ENCODE results near the gene UNC5C.

DNA sequence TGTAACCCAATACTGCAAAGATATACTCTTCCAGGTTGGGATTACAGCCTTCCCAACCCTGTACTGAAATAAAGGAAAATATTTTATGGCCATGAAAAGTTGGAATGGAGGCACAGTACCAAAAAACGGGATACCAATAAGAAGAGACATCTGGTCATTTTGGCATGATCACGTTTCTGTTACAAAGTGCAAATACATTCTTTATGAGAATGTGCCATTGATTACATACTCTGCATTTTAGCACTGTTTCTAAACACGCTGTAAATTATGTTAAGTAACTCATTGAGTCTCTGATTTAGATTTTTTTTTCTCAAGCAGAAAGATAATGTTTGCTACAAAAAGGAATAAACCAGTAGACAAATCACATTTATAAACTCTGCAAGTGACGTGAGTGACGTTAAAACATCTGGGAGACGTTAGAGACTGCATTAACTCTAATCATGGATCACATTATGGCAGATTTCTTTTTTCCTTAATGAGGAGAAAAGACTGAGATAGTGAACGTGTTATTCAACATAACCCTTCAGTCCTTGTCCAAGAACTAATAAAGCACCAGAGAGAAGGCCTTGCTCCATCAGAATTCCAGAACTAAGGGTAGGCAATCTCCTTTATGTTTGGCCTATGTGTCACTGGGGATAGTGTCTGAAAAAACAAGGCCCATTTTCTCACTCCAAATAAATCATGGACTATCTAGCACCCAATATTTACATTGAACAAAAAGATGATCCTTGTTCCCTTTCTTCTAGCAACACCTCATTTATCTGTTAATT is 31.0 kb downstream of the UNC5C start:
- TF ChIP-seq MAFK (IDR thresholded peaks at IDR 0.05; ENCODE audit: low read depth, low read length): no peak
- TF ChIP-seq, protein P1, sequence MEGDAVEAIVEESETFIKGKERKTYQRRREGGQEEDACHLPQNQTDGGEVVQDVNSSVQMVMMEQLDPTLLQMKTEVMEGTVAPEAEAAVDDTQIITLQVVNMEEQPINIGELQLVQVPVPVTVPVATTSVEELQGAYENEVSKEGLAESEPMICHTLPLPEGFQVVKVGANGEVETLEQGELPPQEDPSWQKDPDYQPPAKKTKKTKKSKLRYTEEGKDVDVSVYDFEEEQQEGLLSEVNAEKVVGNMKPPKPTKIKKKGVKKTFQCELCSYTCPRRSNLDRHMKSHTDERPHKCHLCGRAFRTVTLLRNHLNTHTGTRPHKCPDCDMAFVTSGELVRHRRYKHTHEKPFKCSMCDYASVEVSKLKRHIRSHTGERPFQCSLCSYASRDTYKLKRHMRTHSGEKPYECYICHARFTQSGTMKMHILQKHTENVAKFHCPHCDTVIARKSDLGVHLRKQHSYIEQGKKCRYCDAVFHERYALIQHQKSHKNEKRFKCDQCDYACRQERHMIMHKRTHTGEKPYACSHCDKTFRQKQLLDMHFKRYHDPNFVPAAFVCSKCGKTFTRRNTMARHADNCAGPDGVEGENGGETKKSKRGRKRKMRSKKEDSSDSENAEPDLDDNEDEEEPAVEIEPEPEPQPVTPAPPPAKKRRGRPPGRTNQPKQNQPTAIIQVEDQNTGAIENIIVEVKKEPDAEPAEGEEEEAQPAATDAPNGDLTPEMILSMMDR (IDR thresholded peaks at IDR 0.05; ENCODE audit: control extremely low read depth in 1 of 3, insufficient read depth in 1 of 3, low read depth in 1 of 3, low read length in 3 of 3): no peak
- TF ChIP-seq SP4 (IDR thresholded peaks at IDR 0.05; ENCODE audit: low read length): no peak
- TF ChIP-seq CHD2 (IDR thresholded peaks at IDR 0.05; ENCODE audit: low read length): no peak
- no peak for TF ChIP-seq POLR2A (IDR thresholded peaks at IDR 0.05; ENCODE audit: control extremely low read depth in 1 of 2, low read depth in 2 of 2, low read length in 2 of 2)
- no peak for TF ChIP-seq CREB1 (IDR thresholded peaks at IDR 0.05)
- no peak for TF ChIP-seq GTF2F1 (IDR thresholded peaks at IDR 0.05; ENCODE audit: borderline replicate concordance, low read depth, low read length)
- no peak for TF ChIP-seq JUND (IDR thresholded peaks at IDR 0.05; ENCODE audit: low read length)
- TF ChIP-seq ZNF274 (IDR thresholded peaks at IDR 0.05; ENCODE audit: borderline replicate concordance, extremely low read depth, low read length): no peak
- no peak for TF ChIP-seq EP300 (IDR thresholded peaks at IDR 0.05; ENCODE audit: borderline replicate concordance in 1 of 2, low read depth in 2 of 2, low read length in 2 of 2)
- no peak for TF ChIP-seq JUN (IDR thresholded peaks at IDR 0.05; ENCODE audit: low read depth, low read length)
